ENCODE data around the gene ARL4C.

Gene ARL4C

DNA sequence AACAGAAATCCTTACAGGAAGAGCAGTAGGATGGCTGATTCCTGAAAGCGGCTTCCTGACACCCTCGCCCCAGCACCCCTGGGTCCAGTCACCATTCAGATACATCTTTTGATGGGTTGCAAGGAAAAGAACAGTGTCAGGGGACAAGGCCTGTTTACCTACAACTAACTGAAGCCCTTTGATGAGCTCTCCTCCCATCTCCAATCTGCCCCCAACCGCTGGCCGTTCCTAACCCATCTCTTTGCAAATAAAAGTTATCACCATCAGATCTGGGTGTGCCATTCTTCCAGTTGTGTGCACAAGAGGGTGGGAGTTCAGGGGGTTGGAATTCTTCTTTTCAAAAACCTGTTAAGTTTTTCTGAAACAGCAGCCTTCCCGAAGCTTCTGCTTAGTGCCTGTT lies 48.9 kb downstream of the ARL4C start:
- Histone ChIP-seq H3K36me3 (no peaks in the 10 kb centered on the region), H3K4me1 (peaks cover 0 to 50% (median 2%) of the 10 kb centered on the region in 4 donors), H3K27me3 (no peaks in the 10 kb centered on the region), H3K27ac (no peak overlapping the region), H3K4me3 (no peak overlapping the region), H3K9me3 (no peaks in the 10 kb centered on the region)
- intact Hi-C loops (cut with DNase I; ENCODE audit: low total_unique reads): no loop called here
- no peak for DNase-seq
- TF ChIP-seq, protein P1, sequence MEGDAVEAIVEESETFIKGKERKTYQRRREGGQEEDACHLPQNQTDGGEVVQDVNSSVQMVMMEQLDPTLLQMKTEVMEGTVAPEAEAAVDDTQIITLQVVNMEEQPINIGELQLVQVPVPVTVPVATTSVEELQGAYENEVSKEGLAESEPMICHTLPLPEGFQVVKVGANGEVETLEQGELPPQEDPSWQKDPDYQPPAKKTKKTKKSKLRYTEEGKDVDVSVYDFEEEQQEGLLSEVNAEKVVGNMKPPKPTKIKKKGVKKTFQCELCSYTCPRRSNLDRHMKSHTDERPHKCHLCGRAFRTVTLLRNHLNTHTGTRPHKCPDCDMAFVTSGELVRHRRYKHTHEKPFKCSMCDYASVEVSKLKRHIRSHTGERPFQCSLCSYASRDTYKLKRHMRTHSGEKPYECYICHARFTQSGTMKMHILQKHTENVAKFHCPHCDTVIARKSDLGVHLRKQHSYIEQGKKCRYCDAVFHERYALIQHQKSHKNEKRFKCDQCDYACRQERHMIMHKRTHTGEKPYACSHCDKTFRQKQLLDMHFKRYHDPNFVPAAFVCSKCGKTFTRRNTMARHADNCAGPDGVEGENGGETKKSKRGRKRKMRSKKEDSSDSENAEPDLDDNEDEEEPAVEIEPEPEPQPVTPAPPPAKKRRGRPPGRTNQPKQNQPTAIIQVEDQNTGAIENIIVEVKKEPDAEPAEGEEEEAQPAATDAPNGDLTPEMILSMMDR (IDR thresholded peaks at IDR 0.05): no peak

DNA sequence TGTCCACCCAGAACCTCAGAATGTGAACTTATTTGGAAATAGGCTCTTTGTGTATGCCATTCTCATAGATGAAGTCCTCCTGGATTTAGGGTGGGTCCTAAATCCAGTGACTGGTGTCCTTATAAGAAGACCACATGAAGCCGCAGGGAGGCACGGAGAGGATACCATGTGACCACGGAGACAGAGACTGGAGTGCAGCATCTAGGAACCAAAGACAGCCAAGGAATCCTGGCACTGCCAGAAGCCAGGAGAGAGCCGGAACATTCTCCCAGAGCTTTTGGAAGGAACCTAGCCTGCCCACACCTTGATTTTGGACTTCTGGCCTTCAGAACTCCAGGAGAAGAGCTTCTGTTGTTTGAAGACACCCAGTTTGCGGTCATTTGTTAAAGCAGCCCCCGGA lies 49.7 kb downstream of the ARL4C start:
- no peaks in the 10 kb centered on the region for H3K27me3 ChIP-seq
- peaks cover 0 to 50% (median 2%) of the 10 kb centered on the region in 4 donors for H3K4me1 ChIP-seq
- H3K36me3 ChIP-seq: no peaks in the 10 kb centered on the region
- no peak overlapping the region for H3K27ac ChIP-seq
- TF ChIP-seq, protein P1 (IDR thresholded peaks at IDR 0.05): no peak
- no peaks in the 10 kb centered on the region for H3K9me3 ChIP-seq
- no peak overlapping the region for H3K4me3 ChIP-seq
- no peak for DNase-seq
- intact Hi-C loops (cut with DNase I; ENCODE audit: low total_unique reads): no loop called here

DNA sequence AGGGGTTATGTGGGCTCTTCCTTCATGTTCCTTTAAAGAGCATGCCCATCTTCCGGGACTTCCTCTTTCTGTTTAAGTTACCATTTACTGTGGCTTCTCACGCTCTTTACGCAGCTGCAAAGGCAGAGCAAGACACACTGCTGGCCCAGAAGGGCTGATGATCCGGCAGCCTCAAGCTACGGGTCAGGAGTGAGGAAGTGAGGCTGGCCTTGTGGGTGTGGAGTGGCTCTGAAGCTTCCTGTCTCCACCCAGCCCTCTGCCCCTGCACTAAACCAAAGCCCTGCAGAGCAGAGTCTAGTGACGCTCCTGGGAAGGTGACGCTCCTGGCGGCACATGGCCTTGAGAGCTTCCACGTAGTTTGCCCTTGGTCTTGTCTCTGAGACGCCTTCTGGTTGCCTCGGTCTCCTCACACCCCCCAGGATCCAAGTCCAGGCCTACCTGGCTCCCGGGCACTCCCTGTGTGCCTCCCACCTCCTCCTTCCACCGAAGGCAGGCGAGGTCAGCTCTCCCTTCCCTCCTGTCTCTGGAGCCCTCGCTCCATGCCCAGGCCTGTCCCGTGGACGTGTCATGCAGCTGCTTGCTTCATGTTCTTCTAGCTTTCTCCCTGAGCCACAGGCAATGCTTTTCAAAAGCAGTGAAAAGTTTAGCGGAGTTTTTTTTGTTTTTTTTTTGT lies 50.3 kb downstream of the ARL4C start:
- DNase-seq: peak; percentile 72 to 80
- Histone ChIP-seq H3K36me3 (no peaks in the 10 kb centered on the region), H3K9me3 (no peaks in the 10 kb centered on the region), H3K4me1 (peaks cover 0 to 44% (median 2%) of the 10 kb centered on the region in 4 donors), H3K27me3 (no peaks in the 10 kb centered on the region), H3K4me3 (no peak overlapping the region), H3K27ac (no peak overlapping the region)
- intact Hi-C loops (cut with DNase I; ENCODE audit: low total_unique reads): no loop called here
- TF ChIP-seq, protein P1 (IDR thresholded peaks at IDR 0.05): no peak

DNA sequence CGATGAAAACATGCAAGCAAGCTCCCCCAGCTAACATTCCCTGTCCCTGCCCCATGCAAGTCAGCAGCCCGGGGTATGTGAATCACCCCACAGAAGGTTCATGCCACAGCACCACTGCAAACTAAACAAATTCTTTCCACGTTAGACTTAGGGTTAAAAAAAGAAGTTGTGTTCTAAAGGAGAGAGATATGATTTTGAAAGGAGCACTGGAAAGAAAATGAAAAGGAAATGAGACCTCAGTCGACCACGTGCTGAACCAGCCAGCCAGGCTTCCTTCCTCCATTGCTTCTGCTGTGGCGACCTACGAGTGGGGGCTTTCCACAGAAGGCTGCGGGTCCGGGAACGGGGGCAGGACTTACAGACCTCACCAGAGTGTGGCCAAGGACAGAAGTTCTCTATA lies 52.0 kb downstream of the ARL4C start:
- Histone ChIP-seq H3K4me1 (peaks cover 0 to 42% (median 2%) of the 10 kb centered on the region in 4 donors), H3K9me3 (no peaks in the 10 kb centered on the region), H3K27ac (peak overlapping the region; percentile 41 to 53), H3K36me3 (no peaks in the 10 kb centered on the region), H3K27me3 (no peaks in the 10 kb centered on the region), H3K4me3 (peak overlapping the region in 1 of 2 donors; percentile 9)
- DNase-seq: no peak
- TF ChIP-seq, protein P1 (IDR thresholded peaks at IDR 0.05): no peak
- intact Hi-C loops (cut with DNase I; ENCODE audit: low total_unique reads): no loop called here

DNA sequence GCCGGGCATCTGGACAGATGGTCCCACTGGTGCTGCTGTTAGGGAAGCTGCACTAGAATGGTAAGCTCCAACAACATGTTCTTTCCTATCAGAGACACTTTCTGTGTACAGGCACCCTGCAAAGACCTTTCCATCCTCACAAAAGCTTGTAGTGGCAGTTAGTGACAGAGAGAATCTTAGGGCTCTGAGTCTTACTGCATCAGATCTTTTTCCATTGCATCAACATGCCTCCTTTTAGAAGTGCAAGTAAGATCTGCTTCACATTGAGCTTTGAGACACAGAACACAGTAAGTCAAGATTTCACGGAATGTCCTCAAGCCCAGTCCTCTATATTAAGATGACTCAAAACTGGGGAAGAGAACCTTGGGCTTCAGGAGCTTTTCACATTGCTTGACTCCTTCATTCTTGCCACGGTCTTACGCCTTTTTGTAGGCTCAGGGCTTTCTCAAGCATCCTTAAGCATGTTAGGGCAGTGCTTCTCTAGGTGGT lies 52.6 kb downstream of the ARL4C start:
- H3K4me1 ChIP-seq: peaks cover 0 to 36% (median 0%) of the 10 kb centered on the region in 4 donors

More for the DNA sequence above, 52.6 kb downstream of the ARL4C start:
- DNase-seq: no peak
- Histone ChIP-seq H3K27ac (peak overlapping the region in 1 of 2 donors; percentile 41), H3K9me3 (no peaks in the 10 kb centered on the region), H3K27me3 (no peaks in the 10 kb centered on the region), H3K36me3 (no peaks in the 10 kb centered on the region), H3K4me3 (no peak overlapping the region)
- intact Hi-C loops (cut with DNase I; ENCODE audit: low total_unique reads): no loop called here
- TF ChIP-seq, protein P1 (IDR thresholded peaks at IDR 0.05): no peak
